HG03066 (cell line): ENCODE data around the gene NAALADL1.

Experiments
- ATAC-seq: cut with Tn5 transposase; IDR thresholded peaks from one replicate; pipeline ENCODE4 v1.9.1; 2021; ENCODE audit warnings: low read depth; ENCODE audit not compliant: unreplicated experiment

Gene NAALADL1

GRCh38 chr11:65083834-65084597 is 25.7 kb upstream of the NAALADL1 start, which contains the start of the genes CDCA5 and ZFPL1:
CDCA5 (minus strand) TSS chr11:65084040; CDS start chr11:65083978, 62 bp downstream.
ZFPL1 (plus strand) TSS chr11:65084222; CDS start chr11:65084699, 477 bp downstream.
- ATAC-seq, result peak; percentile 71

DNA sequence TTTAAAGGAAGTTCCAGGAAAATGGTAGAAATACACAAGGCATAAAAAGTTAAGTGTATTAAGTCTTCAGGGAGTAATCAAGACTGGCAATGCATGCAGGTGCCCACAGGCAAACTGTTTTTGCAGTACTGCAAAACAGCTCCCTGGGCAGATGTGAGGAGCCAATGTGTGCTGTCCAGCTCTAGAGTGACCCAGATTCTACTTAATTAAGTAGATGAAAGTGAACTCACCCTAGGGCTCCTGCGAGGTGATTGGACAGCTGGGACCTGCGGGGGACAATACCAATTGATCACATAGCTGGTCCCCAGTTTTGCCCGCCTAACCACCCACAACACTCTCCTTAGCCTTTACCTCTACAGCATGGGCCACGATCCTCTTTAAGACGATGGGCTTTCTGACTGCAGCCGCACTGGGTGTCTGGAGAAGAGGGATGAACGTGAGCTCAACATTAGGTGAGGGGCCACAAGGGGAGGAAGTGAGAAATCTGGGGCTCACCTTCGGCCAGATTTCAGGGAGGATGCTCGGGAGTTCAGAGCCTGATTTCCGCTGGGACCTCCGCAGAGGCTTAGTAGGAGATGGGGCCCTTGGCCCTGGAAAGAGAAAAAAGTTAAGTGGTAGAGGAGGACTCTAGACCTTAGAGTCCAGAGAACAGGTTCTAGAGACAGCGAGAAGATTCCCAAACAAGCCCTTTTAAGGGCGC is 24.9 kb upstream of the NAALADL1 start:
- ATAC-seq, result no peak

DNA sequence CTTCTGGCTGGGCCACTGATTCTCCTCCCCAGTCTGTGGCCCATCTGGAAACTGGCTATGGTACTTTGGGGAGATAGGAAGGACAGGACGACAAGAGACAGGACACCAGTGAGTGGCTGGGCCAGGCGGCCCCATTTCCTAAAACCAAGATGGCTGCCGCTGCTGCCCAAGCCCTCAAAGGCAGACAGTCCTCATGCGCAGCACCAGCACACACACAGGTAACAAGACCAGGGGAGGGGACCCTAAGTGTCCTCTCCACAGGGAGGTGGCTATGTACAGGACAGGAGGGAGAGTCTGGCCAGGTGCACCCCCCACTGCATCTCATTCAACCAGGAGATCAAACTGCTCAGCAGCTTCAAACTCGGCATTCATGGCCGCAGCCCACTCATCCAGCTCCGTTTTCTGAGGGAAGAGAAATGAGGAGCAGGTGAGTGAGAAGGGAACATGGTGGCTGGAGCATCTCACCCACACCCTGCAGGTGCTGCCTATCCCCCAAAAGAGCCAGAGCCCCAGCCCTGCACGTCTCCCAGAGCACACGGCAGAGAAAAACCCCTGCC is 20.5 kb upstream of the NAALADL1 start:
- no peak for ATAC-seq

DNA sequence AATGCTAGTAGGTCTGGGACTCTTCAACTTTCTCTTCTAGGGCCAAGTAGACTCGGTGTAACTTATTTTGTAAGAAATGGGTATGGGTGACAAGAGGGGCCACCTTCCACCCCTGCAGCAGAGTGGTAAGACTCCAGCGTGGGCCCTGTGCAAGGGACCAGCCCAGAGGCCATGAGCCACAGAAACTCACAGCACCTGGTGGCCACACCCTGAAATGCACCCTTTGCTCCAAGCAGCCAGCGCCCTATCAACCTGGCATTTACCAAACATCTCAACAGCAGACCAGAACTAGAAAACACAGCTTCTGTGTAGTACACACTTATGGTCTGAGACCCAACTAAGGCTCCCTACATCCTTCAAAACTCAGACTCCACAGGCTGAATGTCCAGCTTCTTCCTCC is 19.8 kb upstream of the NAALADL1 start:
- no peak for ATAC-seq

GRCh38 chr11:65077451-65077850 is 19.1 kb upstream of the NAALADL1 start:
- ATAC-seq, result no peak

DNA sequence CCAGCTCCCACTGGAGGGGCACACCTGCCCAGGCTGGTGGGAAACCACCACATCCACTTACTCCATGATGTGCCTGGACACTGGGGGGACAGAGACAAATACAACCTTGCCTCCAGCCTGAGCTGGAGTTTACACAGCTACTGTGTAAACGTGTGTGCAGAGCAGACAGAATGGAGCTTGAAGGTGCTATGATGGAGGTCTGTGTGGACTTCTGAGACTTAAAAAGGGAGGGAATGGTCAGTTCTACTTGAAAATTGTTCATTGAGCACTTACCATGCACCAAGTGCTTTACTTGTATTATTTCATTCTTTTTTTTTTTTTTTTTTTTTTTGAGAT is 14.2 kb upstream of the NAALADL1 start:
- no peak for ATAC-seq

DNA sequence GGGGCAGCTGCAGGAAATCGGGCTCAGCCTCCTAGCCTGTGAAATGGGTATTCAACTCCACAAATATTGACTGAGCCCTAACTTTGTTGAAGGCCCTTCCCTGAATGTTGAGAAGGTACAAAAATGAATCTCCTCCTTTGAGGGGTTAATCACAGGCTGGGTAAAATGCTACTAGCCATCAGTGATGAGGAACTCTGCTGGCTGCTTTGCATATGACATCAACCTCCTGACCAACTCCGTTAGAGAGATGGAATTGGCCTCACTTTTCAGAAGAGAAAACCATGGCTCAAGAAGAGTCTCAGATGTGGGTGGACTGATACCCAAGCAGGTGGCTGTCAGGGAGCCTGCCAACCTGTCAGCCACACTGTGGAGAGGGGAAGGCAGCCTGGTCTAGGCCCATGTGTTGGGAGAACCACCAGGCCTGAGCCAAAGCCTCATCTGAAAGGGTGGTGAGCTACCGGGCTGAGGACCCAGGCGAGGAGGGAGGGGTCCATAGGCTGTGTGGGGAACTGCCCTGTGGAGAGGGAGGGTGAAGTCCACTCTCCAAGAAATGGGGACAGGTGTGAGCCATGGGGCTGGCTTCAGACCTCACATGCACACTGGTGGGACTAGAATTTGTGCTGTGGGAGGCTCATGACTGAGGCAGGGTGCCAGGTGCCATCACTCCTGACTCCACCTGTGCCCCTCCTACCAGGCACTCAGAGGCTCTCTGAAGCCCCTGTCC is 13.7 kb upstream of the NAALADL1 start:
- ATAC-seq, result no peak

DNA sequence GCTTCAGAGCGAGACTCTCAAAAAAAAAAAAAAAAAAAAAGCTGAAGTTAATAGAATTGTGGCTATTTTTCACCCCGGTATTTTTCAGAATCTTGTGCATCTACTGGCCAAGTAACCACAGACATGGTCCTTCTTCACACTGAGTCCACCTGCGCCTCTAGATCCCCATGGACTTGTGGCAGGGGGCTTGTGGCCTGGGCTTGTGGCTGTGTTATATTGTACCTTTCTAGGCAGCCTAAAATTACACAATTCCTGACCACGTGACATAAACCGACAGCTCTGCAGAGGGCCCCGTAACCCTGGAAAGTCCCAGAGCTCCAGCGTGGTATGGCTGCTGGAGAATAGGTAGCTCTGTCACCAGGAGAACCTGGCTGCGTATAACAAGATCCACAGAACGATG is 10.9 kb upstream of the NAALADL1 start:
- ATAC-seq, result no peak

DNA sequence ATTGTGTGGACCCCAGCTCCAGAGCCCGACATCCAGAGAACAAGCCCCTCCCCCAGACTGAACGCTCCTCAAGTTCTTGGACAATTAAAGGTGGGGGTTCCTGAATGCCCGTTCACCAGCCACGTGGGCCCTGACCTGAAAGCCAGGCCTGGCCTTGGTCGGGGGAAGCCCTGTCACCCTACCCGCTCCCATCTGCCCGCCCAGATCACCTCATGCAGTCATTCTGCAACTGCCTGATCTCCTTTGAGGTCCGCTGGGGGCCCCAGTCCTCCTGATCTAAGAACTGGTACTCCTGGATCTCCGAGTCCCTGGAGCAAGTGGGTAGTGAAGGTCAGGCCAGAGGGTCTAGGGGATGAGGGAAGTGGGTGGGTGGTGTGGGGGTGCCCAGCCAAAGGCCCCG is 9.1 kb upstream of the NAALADL1 start:
- ATAC-seq, result no peak

- ATAC-seq, result no peak
These were observed 8.5 kb upstream of the NAALADL1 start for GRCh38 chr11:65066805-65067291.

- ATAC-seq, result no peak
These were observed 8.0 kb upstream of the NAALADL1 start for GRCh38 chr11:65066315-65066714.

DNA sequence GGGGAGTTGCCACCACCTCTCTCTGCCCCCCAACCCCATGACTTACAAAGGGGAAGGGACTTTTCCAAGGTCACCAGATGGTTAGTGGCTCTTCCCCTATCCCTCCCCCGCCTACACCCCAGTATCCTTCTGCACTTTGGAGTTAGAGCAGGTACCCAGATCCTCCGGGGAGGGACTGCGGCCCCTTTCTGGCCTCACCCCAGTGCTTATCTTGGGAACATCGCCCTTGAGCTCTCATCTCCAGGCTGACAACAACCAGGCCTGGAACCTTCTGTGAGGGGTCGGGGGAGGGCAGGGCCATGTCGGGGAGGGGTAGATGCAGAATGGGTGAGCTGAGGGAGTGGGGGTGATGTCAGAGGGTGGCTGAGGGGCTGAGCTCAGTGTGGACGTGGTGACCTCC is 7.5 kb upstream of the NAALADL1 start:
- no peak for ATAC-seq

- ATAC-seq, result no peak
These were observed 6.5 kb upstream of the NAALADL1 start for GRCh38 chr11:65064847-65065240.

DNA sequence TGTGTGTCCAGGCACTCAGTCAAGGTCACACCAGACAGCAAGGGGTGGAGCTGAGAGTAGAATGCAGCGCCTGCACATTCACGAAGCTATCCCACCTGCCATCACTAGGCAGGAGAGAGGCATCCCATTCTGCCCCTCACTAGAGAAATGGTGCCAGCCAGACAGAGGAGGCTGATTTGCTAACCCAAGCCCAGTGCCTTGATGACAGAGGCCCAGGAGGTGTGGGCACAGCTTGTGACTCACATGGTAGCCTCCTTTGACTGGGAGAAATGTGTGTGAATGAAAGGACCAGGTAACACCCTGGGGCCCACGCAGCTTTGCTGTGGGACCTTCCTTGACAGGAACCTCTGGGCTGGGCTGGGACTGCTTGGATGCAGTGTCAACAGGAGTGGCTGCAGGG is 5.2 kb upstream of the NAALADL1 start:
- ATAC-seq, result no peak

DNA sequence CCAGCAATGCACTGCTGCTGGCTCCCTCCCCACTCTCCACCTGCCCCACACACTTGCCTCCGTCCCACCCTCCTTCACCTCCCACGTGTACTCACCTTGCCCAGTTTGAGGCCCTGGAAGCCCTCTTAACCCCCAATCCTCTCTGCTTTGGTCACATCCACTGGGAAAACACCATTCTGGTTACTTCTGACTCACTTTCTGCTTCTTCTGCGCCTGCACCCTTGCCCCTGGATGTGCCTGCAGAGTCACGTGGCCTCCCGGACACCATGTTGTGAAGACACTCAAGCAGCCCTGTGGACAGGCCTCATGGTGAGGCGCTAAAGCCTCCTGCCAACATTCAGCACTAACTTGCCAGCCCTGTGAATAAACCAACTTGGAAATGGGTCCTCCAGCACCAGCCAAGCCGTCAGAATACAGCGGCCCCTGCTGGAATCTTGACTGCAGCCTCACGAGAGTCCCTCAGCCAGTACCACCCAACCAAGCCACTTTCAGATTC is 2.6 kb upstream of the NAALADL1 start:
- ATAC-seq, result no peak

DNA sequence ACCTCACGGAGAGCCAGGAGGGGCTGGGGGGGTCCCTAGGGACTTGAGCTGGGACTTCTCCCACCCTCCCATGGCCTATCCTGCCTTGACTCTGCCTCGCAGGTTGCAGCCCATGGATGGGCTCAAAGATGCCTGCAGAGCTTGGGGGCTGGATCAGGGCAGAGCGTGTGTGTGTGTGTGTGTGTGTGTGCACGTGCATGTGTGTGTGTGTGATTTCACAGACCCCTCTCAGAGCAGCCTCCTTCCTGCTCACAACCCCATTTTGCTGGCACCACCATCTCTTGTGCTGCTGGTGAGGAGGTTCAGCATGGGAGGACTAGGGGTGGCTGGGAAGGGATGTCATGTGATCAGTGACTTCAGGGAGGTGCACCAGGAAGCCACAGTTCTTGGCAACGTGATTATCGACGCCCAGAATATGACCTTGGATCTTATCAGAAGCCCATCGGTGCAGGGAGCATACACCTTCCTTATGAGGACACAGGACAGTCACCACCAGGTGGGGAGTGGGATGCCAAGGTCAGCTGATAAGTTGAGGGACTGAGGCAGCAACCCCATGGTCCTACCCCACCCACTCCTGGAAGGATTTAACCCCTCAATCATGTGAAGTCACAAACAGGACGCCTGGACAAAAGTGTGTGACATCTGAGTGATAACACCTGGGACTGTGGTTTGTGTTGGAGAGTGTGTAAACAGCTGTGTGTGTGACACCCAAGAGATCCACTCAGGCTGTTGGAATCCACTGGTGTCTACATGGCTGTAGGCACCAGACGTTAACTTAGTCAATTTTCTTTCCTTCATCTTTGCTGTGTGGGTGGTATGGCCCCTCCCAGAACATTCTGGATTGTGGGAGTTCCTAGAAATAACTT is 1.8 kb upstream of the NAALADL1 start:
- no peak for ATAC-seq

DNA sequence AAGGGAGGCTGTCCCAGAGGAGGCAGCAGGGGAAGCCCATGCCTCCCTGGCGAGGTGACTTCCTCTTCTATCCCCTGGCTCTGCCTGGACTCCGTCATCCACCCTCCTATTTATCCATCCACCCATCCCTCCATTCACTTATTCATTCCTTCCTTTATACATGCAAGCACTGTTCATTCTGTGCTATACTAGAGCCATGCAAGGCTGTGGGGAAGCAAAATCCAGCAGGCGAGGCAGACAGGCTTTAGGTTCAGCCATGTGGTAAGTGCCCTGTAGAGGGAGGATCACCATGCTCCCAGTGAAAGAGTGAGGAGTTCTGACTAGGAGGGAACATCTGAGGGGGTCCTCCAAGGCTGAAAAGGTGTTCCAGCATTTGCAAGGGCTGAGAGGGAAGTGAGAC is 1.2 kb upstream of the NAALADL1 start:
- no peak for ATAC-seq

DNA sequence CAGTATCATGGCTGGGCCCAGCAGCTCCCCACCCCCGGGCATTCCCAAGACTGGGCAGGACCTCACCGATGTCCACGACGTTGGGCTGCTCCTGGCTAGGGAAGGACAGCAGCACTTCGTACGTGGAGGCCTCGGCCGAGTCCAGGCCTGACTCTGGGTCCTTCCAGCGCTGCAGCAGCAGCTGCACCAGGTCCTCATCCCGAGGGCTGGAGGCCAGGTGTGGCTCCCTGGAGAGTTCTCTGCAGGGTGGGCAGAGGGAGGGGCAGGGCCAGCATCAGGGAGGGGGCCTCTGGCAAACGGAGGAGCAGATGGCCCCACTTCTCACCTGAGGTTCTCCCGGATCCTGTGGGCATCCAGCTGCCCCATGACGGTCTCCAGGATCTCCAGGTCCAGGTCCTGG is 341 bp downstream of the NAALADL1 start:
- ATAC-seq, result no peak

DNA sequence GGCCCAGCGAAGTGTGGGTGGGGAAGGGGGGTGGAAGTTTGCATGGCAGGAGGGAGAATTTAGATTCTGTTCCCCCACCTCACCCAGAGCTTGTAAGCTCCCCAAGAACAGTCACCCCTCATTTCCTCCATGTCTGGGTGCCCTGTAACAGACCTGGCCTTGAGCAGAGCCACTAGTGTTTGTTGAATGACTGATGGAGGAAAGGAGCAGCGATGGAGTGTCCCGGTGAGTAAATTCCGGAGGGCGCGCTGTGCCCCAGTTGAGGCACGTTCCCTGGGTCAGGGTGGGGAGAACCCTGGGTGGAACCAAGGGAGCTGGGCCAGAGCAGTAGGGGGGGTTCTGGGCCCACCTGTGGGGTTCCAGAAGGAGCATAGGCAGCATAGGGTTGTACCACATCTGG is 827 bp downstream of the NAALADL1 start:
- ATAC-seq, result no peak

- no peak for ATAC-seq
These were observed 1.4 kb downstream of the NAALADL1 start for GRCh38 chr11:65056999-65057398.
